Measurements from ENCODE around the gene VDAC2.
A peak's percentile ranks its signal among the peaks of the same experiment; 100 is the strongest.

The VDAC2 gene

DNA sequence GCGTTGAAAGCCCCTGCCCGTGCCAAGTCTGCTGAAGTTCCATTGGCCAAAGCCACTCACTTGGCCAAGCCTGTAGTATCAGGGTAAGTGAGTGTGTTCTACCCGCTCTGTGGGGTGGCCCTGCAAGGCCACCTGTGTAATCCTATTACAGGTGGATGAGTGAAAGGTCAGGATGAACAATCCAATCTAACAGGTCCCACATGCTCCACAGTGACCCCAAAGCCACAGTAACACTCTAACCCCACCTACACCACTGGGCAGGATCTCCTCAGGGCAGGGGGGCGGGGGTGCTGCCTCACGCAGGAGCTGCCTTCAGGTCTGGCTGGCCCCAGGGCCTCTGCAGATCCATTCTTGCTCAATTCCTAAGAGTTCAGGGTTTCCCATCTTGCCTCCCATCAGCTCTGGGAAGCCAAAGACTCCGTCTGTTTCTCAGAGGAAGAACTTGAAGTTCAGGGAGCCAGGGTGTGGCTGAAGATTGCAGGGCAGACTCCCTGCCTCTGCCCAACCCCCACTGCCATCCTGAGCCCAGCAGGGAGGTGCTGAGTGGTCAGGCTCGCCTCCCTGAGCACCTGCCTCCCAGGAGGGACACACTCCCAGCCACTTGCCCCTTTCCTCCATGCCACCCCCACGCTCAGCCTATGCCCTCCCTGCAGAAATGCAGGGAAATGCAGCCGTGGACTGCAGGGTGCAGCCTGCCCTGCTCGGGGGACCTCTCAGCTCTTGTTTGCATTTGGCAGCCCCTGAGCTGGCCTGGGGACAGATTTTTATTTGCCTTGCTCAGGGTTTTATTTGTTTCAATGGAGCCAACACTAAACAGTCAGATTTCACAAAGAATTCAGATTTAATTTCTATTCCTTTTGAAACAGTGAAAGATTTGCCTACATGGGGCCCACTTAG, 35.0 kb downstream of the VDAC2 start:
- no peak for FAIRE-seq

DNA sequence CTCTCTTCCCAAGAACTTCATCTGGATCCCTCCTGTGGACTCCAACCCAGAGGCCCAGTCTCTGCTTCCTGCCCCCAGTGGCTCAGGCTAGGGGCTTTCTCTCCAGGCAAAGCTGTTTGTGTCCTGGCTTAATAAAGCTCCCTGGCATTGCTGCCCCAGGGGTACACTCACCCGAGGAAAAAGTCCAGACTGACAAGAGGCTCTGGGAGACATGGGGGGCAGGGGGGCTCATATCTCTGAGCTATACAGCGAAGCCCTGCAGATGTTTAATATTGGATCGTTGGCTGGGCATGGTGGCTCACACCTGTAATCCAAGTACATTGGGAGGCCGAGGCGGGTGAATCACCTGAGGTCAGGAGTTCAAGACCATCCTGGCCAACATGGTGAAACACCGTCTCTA, 35.9 kb downstream of the VDAC2 start:
- no peak for FAIRE-seq

More for the DNA sequence above, 35.0 kb downstream of the VDAC2 start:
- no peak for DNase-seq (ENCODE audit: insufficient read length, low spot score)

DNA sequence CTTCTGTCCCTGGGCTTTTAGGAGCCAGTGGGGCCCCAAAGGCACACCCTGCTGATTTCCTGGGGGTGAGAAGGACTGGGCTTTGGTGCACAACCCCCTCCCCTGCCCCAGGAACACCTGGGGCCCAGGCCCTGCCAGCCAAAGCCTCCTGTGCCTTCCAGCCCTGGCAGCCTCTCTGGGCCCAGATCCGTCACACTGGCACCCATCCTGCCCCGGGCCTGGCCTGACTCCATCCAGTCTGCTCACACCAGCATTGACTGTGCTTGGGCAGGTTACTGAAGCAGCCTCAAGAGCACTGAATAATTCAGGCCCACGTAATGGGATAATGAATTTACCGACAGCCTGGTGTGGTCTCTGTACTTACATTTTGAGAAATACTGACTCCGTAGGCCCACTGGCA, 37.2 kb downstream of the VDAC2 start:
- DNase-seq (ENCODE audit: insufficient read length, low spot score) (no peak), FAIRE-seq (no peak)

More for the DNA sequence above, 35.9 kb downstream of the VDAC2 start:
- no peak for DNase-seq (ENCODE audit: insufficient read length, low spot score)

DNA sequence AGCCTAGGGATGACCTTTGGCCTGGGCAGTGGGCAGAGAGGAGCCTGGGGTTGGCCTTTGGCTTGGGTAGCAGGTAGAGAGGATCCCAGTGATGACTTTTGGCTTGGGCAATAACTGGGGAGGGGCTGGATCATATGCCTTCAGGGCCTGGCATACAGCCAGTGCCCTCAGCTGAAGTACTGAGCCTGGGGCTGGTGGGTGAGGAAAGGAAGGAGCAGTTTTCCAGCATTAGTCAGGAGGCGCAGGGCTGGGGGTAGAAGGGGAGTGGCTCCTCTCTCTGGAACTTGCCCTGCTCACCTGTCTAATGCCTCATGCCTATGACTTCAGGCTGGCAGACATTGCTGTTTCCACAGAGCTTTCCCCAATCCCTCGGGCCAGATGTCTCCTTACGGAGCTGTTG, 40.3 kb downstream of the VDAC2 start:
- FAIRE-seq (no peak), DNase-seq (ENCODE audit: insufficient read length, low spot score) (no peak)

DNA sequence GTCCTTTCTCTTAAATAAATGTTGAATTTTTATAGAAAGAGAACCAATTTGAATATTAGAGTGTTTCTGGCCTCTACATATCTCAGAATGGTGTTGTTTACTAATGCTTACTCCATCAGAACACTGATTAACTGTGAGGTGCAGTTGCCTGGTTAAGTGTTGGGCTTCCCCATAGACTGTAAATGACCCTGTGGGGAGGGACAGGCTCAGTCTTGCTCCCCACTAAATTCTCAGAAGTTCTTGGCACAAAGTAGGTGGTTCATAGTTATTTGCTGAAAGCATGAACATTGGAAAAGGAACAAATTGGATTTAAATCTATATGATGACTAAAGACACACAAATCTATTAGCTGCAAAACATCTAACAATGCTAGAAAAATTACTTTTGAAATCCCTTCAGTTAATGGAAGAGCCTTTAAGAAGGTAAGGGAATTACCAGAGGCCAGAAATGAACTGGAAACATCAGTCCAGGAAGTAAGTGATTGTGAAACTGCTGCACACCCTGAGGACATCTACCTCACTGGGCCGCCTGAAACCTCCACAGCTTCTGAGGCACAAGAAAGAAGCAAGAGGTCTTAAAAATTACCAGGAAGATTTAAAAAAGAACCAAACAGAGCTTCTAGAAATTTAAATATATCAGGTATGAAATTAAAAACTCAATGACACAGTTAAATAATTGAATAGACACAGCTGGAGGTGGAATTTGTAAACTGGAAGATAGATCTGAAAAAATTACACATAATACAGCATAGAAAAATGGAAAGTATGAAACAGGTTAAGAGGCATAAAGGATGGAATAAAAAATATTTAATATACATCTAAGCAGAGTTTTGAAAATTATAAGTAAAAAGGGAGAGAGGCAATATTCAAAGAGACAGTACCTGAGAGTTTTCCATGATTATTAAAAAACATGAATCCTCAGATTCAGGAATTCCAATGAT, 43.0 kb downstream of the VDAC2 start:
- DNase-seq (ENCODE audit: insufficient read length, low spot score) (no peak), FAIRE-seq (no peak)

DNA sequence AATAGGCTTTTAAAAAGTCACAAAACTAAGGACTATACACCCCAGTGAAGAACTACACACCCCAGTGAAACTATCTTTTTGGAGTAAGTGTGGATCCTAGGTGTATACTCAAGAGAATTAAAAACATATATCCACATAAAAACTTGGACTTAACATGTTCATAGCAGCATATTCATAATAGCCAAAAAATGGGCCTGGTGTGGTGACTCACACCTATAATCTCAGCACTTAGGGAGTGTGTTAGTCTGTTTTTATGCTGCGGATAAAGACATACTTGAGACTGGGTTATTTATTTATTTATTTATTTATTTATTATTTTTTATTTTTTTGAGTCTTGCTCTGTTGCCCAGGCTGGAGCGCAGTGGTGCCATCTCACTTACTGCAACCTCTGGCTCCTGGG, 44.1 kb downstream of the VDAC2 start:
- FAIRE-seq (no peak), DNase-seq (ENCODE audit: insufficient read length, low spot score) (no peak)

DNA sequence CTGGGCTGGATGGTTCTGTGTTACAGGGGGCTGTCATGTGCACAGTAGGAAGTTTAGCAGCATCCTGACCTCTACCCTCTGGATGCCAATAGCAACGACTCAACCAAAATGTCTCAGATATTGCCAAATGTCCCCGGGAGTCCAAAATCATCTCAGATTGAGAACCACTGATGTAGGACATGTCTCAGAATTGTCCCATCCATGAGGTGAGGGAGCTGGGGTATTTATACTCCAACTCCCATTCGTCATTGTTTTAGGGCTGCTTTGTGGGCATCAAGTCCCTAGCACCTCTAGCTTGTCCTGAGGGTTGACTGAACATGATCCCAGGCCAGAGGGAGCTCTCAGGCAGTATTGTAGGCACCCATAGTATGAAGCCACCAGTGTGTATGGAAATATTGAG, 50.4 kb downstream of the VDAC2 start:
- DNase-seq (ENCODE audit: insufficient read length, low spot score) = no peak
- peak; percentile 42 for FAIRE-seq

DNA sequence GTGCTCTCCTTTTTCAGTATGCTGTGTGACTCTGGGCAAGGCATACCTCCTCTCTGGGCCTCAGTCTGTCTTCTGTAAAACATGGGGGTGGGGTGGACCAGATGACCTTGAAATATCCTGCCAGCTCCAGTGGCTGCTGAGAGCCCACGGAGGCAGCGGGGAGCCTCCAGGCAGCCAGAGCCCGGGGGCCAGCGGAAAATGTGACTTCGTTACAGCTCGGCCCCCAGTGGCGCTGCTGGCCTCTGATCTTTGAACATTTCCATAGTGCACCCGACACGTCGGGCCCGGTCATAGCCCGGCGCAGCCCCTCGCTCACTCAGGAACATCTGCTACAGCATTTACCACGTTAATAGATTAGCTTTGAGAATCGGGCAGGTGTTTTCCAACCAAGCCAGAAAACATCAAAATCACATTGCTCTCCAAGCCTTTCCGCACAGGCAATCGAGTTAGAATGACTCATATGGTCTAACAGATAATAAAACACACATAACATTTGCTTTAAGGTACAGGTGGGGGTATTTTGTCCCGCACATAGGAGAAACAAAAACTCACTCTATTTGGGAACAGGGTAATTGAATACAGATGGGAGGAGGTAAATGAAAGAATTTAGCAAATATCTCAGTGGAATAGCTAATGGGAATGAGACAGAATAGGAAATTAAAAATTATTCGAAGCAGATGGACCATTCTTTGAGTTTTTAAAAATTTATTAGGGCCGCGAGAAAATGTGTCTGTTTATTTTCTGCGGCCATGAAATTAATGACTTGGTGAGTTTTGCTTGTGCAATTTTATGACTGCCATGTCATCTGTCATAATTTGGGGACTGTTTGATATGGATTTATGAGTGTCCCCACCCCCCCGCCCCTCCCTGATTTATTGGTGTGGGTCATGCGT, 51.5 kb downstream of the VDAC2 start:
- FAIRE-seq (no peak), DNase-seq (ENCODE audit: insufficient read length, low spot score) (no peak)

DNA sequence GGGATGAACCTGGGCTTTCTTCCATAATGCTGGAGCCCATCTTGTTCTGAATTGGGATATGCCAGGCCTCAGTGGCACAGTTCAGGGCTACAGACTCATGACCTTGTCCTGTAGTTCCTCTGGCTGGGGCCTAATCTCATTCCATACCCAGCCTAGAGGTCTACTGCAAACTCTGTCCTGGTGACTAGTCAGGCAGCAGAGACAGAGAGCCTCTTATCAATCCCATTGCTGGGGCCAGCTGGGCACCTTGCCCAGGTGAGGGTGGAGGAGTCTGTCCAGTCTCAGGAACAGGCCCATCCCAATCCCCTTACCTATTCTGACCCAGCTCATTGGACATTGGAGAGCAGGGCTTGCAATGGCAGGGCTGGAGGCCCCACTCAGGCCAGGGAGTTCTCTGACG, 53.2 kb downstream of the VDAC2 start:
- no peak for FAIRE-seq
- DNase-seq (ENCODE audit: insufficient read length, low spot score) = no peak

DNA sequence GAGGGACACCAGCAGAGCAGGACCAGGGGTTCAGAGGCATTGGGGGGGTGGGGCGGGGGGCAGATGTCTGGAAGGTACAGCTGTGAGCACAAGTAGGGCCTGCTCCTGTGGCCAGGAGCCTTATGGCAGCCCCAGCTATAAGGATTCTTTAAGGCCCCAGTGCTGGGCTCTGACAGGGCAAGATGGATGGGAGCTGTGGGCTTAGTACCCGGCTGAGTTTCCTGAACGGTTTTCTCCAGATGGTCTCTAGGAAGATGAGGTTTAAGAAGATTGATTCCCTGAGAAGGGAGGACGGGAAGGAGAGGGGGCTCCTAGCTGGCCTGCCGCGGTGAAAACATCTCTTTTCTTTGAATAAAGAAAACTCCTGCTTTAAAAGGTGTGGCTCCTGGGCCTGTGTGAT, 55.3 kb downstream of the VDAC2 start:
- no peak for FAIRE-seq
- no peak for DNase-seq (ENCODE audit: insufficient read length, low spot score)

DNA sequence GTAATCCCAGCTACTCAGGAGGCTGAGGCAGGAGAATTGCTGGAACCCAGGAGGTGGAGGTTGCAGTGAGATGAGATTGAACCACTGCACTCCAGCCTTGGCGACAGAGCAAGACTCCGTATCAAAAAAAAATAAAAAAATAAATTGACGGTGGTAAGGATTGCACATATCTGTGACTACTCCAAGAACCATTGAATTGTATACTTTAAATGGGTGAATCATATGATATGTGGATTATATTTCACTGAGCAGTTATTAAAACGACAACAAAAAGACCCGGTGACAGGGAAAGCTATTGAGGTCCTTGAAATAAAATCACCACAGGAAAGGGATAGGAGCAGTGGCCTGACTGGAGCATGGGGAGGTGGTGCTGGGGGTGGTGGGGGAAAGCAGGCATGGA, 56.3 kb downstream of the VDAC2 start:
- FAIRE-seq = no peak

DNA sequence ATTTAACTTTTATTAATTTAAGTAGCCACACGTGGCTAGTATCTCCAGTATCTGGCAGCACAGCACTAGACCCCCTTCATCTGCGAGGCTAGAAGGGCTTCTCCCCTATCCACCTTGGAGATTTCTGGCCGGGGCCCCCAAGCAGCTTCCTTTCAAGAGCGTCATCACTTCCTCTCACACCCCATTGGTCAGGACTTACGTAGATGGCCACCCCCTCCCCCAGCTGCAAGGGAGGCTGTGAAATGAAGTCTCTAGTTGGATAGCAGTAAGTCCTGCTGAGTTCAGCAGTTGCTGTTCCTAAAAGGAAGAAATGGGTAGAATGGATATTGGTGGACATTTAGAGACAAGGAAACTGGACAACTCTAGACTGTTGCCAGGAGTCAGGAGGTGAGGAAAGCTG, 59.0 kb downstream of the VDAC2 start:
- FAIRE-seq (no peak), DNase-seq (ENCODE audit: insufficient read length, low spot score) (no peak)

More for the DNA sequence above, 56.3 kb downstream of the VDAC2 start:
- no peak for DNase-seq (ENCODE audit: insufficient read length, low spot score)

DNA sequence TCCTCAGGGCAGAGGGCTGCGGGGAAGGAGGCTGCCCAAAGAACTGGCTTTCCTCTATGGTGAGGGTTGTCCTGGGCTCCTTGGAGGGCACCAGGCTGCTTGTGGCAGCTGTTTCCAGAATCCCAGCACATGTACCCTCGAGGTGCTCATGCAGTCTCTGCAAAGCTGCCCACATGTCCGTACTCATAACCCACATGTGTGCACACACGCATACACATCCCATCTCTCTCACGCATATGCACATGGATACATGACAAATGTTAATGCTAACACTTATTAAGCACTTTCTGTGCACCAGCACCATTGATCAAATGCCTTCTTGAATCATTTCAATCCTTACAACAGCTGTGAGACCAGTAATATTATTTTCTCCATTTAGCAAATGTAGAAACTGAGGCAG, 61.5 kb downstream of the VDAC2 start:
- FAIRE-seq = no peak

DNA sequence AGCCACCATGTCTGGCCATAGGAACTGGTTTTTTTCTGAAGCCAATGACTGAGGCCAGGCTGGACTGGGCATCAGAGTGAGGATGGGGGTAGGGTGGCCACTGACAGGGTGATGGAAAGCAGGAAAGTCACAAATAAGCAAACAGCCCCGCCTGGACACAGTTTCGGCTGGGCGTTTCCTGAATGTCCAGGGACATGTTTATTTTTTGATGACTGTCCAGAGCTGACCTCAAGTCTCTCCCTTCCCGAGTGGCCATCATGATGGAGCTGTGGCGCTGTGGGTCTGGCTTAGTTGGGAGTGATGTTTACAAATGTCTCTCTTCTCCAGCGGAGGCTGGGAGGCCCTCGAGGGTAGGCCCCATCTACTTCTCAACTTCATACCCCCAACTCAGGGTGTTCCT, 62.3 kb downstream of the VDAC2 start:
- no peak for FAIRE-seq
- DNase-seq (ENCODE audit: insufficient read length, low spot score) = no peak

More for the DNA sequence above, 61.5 kb downstream of the VDAC2 start:
- DNase-seq (ENCODE audit: insufficient read length, low spot score) = no peak

DNA sequence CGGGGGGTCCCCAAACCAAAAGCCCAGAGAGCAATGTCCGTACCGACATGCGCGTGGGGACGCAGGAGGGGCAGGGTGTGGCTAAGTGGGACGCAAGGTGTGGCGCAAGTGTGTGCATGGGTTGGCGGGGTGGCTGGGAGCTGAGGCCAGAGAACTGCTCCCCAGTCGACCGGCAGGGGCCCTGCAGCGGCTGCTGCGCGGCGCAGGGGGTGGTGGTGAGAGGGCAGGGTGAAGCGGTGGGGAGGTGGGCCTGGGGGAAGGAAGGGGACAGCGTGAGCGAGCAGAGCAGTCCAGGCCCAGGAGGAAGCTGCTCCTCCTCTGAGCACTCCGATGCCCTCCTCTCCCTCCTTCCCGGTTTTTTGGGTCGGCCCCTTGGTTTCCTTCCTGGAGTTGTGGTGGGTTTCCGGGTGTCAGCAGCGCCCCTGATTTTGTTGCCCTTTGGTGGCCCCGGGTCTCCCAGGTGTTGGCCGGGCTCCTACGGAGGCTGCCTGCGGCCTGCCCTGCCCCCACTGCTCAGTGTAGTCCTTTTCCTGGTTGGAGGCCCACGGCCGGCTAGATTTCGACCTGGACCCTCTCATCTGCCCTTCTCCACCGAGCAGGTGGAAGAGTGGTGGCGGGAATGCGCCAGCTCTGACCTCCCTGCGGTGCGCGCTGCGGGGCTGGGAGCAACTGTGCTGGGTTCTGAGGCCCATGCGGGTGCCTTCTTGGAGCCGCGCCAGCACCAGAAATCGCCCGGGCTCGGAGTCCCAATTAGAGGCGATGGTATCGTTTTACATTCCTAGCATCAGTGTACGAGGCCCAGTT, 65.7 kb downstream of the VDAC2 start:
- DNase-seq (ENCODE audit: insufficient read length, low spot score) (no peak), FAIRE-seq (no peak)

DNA sequence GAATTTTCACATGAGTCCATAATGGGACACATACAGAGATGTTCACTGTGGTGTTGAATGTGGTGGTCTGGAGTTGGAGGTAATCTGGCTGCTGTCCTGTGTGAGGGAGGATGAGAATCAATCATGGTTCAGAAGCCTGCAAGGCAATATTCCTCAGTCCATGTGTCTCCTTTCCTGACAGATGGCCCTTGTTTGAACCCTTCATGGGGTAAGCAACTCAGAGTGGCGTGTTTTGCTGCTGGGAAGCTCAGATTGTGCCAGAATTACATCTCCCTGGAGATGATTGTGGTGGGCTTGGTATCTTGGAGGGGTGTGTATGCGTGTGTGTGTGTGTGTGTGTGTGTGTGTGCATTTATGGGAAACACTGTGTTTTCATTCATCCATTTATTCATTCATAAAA, 69.6 kb downstream of the VDAC2 start:
- DNase-seq (ENCODE audit: insufficient read length, low spot score) = no peak
- FAIRE-seq = no peak
